Sciatic nerve (tissue), 2 donors: ENCODE data around the gene ACKR4. TPM values are rescaled to one million over a fixed set of nuclear protein-coding genes. Genes with fewer than 3 reads are reported as not detected.
A peak's percentile ranks its signal among the peaks of the same experiment; 100 is the strongest.
"Not testable (repeated sequence)": the region's sequence is repeated elsewhere in the genome, so short reads cannot be mapped to it uniquely, and the experiment has no call there.

ENCODE experiments used
- ATAC-seq: fragments of 200-7000 bp; cut with Tn5 transposase; one replicate; pipeline ENCODE4 v1.9.1; 2020; ENCODE audit warnings: mild to moderate bottlenecking, moderate library complexity
- DNase-seq: peaks from one replicate; pipeline ENCODE4 v3.0.0-alpha.2; 2020; ENCODE audit warnings: low spot score
- intact Hi-C: fragments of 100-400 bp; cut with DNase I; formaldehyde crosslinking; loops from one replicate; pipeline ENCODE4 v1.14.2; 2022
- total RNA-seq: library from RNA; stranded (reverse); fragmentation: NEBNext Ultra II Directional; extraction: Animal tissue kit (Norgen Biotek cat#: 25700); gene quantifications from one replicate; pipeline ENCODE4 v1.2.1, GENCODE V29; 2021
- donor health status: DM: no; HTN: no; CAD: no.
- donor health status: DM: no; HTN: no; CAD: no.

ACKR4 gene
- total RNA-seq, 1 donor from 2014 or later, result 3.1 TPM

DNA sequence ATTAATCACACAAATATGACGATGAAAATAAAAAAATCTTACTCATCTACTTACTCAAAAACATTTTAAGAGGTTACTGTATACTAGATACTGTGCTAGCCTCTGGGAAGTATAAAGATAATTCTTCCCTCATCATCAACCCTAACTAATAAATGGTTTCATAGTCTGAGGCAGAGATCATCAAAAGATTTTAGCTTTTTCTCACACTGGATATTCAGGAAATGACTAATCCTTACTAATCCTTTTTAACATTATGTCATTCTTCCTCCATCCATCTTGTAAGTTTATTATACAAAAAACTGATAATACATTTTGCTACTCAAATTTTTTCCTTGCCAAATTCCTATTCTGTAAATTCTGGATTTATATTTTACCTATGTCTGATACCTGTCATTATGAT, 32.9 kb downstream of the ACKR4 start:
- intact Hi-C loops, result no loop called here
- DNase-seq (no peak), ATAC-seq (no peak)

- no peak for DNase-seq
- ATAC-seq, result no peak
- intact Hi-C loops, result no loop called here
These were observed 33.5 kb downstream of the ACKR4 start for GRCh38 chr3:132630612-132631011.

GRCh38 chr3:132635052-132635451, 38.0 kb downstream of the ACKR4 start:
- intact Hi-C loops, result no loop called here
- DNase-seq (no peak), ATAC-seq (no peak)

- ATAC-seq (no peak), DNase-seq (no peak)
- intact Hi-C loops, result no loop called here
These were observed 40.5 kb downstream of the ACKR4 start for GRCh38 chr3:132637590-132637989.

DNA sequence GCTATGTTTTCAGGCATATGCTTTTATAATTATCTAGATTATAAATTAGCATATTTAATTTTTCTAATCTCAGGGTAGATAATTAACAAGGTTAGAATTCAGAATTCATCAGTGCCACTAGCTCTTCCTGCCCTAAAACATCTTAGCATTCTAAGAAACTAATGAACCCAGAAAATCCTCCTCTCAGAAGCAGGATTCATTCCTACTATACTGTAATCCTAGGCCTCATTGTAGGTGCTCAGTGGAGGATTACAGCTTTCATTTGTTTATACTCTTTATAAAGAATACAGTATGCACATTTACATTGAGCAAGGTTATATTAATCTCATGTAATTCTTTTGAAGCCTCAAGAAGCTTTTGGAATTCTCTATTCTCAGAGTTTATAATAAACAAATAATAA, 41.6 kb downstream of the ACKR4 start:
- DNase-seq (no peak), ATAC-seq (no peak)
- intact Hi-C loops, result no loop called here

- not testable (repeated sequence) for DNase-seq, ATAC-seq
- intact Hi-C loops, result loop anchor here (10.0 kb wide), 1 partner anchor 107 kb away; no protein-coding TSS in a partner anchor
These were observed 44.4 kb downstream of the ACKR4 start for GRCh38 chr3:132641427-132641826.

- ATAC-seq, result peak; percentile 76
- intact Hi-C loops, result loop anchor here (10.0 kb wide), 1 partner anchor 107 kb away; no protein-coding TSS in a partner anchor
- DNase-seq, result no peak
These were observed 44.9 kb downstream of the ACKR4 start for GRCh38 chr3:132641837-132642538.

DNA sequence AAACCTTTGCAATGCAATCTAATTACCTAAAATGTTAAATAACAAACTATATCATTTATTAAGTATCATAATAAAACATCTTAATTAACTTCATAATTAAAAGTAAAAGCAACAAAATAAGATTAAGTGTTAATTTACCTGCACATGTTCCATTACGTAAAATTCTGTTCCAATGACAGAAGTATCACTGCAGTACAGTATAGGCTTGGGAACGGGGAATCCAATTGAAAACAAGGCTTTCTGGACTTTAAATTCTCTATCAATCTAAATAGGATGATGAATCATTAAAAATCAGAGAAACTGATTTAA, 45.4 kb downstream of the ACKR4 start:
- intact Hi-C loops, result loop anchor here (10.0 kb wide), 1 partner anchor 108 kb away; no protein-coding TSS in a partner anchor
- no peak for DNase-seq
- ATAC-seq, result no peak

GRCh38 chr3:132643366-132643765, 46.3 kb downstream of the ACKR4 start:
- intact Hi-C loops, result loop anchor here (10.0 kb wide), 1 partner anchor 109 kb away; no protein-coding TSS in a partner anchor
- DNase-seq, result no peak
- peak; percentile 13 for ATAC-seq

DNA sequence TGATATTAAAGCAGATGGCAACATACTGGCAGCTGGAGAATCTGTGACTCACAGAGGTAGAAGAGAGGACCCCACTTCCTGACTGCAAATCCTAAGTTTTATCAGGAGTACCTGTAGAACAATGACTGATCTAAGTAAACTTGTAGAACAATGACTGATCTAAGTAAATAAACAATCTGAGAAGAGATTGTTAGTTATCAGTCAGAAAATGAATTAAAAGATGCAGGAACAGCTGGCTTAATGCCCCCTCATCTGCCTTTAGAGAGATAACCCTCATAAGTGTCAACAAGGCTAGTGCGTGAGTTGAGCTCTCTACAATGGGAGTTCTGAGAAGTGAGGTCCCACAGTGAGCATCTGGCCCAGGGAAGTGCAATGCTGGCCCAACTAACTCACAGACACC, 48.0 kb downstream of the ACKR4 start:
- DNase-seq (no peak), ATAC-seq (no peak)
- intact Hi-C loops, result loop anchor here (10.0 kb wide), 1 partner anchor 110 kb away; no protein-coding TSS in a partner anchor

GRCh38 chr3:132650153-132650552, 53.1 kb downstream of the ACKR4 start:
- intact Hi-C loops, result no loop called here
- ATAC-seq (no peak), DNase-seq (no peak)

Other genes starting within 250 kb of the ACKR4 start
- 71.4 TPM for gene DNAJC13, start 179.8 kb upstream of the ACKR4 start, total RNA-seq
- gene ACAD11, start 62.5 kb downstream of the ACKR4 start, total RNA-seq, result 39.2 TPM
- gene UBA5, start 63.1 kb downstream of the ACKR4 start, total RNA-seq, result 32.2 TPM
- 58.0 TPM for gene NPHP3, start 125.1 kb downstream of the ACKR4 start, total RNA-seq